SW 1271 (cell line): Measurements from ENCODE around the gene ZNF18.

Experiments
- DNase-seq, 2 experiments: peaks; one replicate each; lab custom pipeline; 2025; lab: John Stamatoyannopoulos, UW

Gene ZNF18

DNA sequence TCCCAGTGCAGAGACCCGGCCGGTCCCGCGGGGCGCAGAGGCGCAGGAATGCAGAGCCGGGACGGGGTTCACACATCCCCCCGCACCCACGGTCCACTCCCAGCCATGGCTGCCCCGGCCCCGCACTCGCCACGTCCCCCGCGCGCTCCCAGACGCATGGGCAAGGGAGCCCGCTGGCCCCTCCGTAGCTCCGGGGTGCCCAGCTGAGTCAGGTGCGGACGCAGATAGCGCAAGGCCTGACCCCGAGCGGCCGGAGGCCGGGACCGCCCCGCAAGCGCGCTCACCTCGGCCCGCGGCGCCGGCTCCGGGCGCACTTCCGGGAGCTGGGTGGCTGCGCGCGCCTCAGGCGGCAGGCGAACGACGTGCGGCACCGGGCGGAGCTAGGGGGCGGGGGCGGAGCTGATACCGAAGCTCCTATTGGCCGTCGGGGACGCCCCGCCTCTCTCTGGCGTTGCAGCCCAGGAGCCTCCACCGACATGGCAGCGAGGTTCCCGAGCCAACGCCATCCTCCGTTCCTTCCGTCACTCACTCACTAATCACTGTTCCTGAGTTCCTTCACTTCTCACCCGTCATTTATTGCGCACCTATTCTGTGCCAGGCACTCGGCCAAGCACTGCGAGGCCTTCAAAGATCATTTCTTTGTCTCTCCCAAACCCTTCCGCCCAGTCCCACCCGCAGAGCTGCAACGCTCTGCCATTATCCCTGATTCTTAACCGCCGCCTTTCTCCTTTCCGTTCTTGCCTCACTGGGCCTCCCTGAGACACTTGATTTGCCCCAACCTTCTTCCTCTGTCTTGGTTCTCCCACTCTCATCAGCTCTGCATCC lies at the start of gene ZNF18:
ZNF18 (minus strand) TSS at position 329 of the 825 bp plus-strand sequence. CDS start 4,646 bp downstream, outside the sequence.
- peak; percentile 75 to 88 for DNase-seq

DNA sequence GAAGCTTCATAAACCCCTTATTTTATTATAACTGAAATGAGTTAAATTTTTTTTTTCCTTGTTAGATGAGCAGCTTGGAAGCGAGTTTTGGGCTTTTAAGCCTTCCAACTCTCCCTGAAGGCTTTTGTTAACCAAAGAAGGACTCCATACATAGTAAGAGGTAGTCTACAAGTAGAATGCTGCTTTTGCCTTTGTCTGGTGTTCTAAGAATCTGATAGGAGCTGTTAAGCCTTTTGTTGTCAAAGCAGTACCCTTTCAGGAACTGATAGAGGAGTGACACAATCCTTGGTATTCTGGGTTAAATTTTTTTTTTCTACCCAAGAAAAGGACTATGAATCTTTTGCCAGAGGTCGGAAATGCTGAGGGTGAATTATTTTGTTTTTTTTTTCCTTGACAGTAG lies 49.5 kb upstream of the ZNF18 start:
- DNase-seq = no peak

GRCh38 chr17:12043702-12044101 lies 46.4 kb upstream of the ZNF18 start:
- DNase-seq = no peak

DNA sequence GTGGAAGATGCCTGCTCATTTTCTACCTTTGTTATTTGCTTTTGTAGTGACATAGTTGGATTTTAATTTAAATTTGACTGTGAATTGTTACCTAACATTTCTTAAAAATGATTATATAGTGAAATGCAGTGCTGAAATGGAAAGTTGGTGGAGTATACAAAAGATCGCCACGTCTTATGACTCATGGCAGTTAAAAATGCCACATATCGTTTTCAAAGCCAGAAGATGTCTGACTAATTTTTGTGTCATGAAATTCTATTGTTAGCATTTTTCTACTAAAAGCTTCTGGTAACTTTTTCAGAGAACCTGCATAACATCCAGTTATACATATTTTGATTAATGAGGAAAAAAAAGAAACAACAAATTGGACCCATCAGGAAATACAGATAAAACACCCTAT lies 44.0 kb upstream of the ZNF18 start:
- DNase-seq = peak; percentile 29 to 35

- DNase-seq = no peak
These were observed 43.2 kb upstream of the ZNF18 start for GRCh38 chr17:12040478-12040877.

GRCh38 chr17:12037970-12038369 lies 40.7 kb upstream of the ZNF18 start:
- no peak for DNase-seq

DNA sequence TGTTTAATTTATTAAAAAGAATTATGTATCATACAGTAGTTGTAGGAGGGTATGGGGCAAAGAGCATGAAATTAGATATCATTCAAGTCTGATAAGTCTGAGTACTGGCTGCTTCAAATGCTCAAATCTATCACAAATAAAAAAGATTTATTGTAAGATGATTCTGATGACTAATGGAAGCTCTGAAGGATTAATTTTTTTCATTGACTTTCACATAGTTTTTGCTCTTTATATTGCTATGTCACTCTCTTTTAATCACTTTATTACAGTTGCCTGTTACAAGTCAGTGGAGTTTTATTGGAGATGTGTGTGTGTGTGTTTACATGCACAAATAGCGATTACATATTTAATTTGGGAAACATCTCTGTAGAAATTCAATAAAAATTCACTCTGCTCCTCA lies 38.4 kb upstream of the ZNF18 start:
- DNase-seq = no peak

DNA sequence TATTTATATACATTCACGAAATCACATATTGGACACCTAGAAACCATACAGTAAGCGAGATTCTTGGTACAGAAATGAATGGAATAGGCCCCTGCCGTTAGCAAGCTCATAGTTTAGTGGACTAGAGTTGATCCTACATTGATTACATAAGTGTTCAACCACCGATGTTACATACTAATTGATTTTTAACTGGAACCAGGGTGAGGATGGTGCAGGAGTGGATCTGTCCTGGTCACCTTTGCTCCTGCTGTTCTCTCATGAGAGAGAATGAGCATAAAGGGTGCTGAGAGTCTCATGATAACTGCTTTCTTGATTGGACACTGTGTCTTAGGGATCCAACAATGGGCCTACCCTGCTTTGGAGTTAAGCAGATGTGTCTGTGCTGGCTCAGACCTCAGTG lies 37.3 kb upstream of the ZNF18 start:
- no peak for DNase-seq

DNA sequence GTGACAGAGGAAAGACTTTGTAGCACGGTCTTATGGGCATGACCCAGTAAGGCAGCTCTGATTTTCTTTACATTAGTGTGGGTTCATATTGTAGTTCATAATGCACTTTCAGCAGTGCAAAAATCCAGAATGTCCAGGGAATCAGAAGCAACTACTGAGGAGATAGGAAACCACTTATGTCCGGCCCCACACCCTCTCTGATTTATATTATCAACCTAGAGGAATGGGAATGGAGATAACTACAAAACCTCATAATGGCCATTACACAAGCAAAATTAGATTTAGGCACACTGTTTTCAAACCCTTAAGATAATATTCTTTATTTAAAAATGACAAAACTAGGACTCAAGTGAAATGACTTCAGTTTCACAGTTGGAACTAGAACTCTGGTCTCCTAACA lies 31.3 kb upstream of the ZNF18 start:
- no peak for DNase-seq

DNA sequence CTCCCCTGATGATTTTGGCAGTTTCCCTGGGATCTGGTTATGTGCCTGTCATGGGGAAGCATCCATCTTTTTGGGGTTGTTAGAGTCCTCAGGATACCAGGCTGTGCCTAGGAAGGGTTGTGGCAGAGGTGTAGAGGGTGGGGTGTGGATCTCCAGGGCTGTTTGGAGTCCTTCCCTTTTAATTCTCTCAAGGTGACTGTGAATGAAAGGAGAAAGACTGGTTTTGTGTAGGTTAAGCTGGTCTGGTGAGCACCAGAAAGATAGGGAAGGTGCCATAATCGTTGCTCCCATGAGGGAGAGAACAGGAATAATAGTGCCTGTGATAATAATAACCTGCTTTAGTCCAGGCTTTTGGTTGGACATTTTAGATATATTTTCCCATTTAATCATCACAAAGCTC lies 30.4 kb upstream of the ZNF18 start:
- DNase-seq = no peak

- peak in 1 of 2 experiments; percentile 37 for DNase-seq
These were observed 27.1 kb upstream of the ZNF18 start for GRCh38 chr17:12024327-12024726.

- DNase-seq = no peak
These were observed 25.0 kb upstream of the ZNF18 start for GRCh38 chr17:12022310-12022709.

DNA sequence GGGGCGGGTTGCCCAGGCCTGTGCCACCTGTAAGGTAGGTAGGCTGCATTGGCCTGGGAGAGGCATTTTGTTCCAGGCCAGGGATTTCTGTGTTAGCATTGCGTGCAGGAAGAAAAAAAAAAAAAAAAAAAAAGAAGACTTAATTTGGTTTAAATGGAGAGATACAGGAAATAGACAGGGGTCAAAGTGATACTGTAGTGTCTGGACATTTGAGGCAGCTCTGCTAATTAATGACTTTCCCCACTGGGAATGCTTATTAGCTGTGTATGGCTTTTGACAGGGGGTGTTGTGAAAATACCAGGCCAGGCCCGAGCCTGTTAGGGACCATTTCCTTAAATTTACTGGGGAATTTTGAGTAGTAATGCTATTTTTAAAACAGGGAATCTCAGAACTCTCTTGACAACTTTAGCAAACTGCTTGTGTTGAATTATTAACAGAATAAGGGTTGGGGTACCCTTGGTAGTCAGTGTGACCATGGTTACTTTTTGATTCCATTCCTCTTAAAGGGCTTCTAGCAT lies 24.4 kb upstream of the ZNF18 start:
- DNase-seq = no peak

- DNase-seq = peak; percentile 22 to 69
These were observed 23.7 kb upstream of the ZNF18 start, which contains the start of gene MAP2K4 for GRCh38 chr17:12020642-12021622. MAP2K4 (plus strand) TSS chr17:12020877; CDS start chr17:12020887, 10 bp downstream.

DNA sequence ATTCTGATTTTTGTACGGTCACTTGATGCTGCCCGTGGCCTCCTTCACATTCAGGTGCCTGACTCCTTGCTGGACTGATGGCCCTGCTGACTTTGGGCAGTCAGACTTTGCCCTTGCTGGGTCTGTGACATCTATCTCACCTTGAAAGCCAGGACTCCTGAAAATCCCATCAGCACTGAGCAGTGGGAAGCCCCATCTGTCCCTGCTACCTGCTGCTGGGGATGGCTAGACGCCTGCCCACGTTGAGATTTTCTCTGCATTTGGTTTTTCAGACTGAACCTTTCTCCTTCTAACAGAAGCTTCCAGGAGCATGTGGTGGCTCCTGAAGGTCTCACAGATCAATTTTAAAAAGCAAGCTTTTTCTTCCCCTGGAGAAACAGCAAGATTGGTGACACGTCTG lies 10.2 kb upstream of the ZNF18 start:
- DNase-seq = no peak

DNA sequence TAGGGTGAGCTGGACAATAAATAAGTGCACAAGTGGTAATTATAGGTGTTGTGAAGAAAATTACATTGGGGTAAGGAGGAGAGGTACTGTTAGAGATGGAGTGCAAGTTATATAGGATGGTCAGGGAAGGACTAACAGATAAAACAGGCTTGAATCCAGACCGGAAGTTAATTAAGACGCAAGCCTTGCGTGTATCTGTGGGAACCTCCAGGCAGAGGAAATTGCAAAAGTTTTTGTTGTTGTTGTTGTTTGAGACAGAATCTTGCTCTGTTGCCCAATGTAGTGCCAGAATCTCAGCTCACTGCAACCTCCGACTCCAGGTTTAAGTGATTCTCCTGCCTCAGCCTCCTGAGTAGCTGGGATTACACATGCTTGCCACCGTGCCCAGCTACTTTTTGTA lies 2.4 kb upstream of the ZNF18 start:
- DNase-seq = no peak

DNA sequence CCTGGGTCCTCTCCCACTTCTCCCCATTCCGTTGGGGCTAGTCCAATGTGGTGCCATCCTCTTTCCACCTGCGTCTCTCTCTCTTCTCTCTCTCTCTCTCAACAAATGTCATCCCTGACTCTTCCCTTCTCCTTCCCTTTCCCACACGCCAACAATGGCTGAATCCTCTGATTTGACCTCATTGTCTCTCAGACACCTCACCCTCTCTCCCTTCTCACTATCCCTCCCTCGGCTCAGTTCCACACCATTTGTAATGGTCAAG lies 628 bp upstream of the ZNF18 start:
- DNase-seq = no peak

- peak; percentile 39 to 78 for DNase-seq
These were observed 541 bp downstream of the ZNF18 start for GRCh38 chr17:11996722-11997146.

DNA sequence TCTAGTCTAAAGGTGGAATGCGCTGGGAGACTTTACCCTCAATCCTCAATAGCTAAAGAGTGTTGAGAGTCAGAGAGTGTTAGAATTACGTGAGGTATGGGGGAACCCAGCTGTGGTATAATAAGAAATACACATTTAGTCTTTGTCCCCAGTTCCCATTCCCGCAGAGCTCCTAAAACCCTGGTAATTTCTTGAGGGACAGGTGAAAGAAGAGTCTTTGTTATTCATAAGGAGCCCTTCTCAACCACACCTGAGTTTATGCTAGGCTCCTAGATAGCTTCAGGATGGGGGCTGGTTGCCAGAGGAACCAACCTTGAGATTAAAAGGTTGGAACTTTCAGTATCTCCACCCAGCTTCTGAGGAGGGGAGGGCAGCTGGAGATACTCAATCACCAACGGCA lies 5.8 kb downstream of the ZNF18 start:
- DNase-seq = no peak

- DNase-seq = no peak
These were observed 6.8 kb downstream of the ZNF18 start for GRCh38 chr17:11990363-11990983.

GRCh38 chr17:11986942-11987329 lies 10.3 kb downstream of the ZNF18 start:
- DNase-seq = peak in 1 of 2 experiments; percentile 45
